HCT116 (cell line): Measurements from ENCODE around the gene HRH2. TPM values are rescaled to one million over a fixed set of nuclear protein-coding genes. Genes with fewer than 3 reads are reported as not detected.

Experiments used
- ATAC-seq: fragments of 200-7000 bp; cut with Tn5 transposase; 2 replicates; pipeline ENCODE4 v1.9.1; 2020; ENCODE audit warnings: mild to moderate bottlenecking, moderate library complexity
- BruUV-seq: library from RNA; stranded (reverse); fragments of 400-500 nt; replicated peaks from 2 replicates; lab custom pipeline; 2021; lab: Mats Ljungman, UMichigan
- CTCF ChIA-PET: fragments of 300-600 bp; sonication (Branson Sonifier 250); formaldehyde crosslinking; loops from one replicate; lab custom pipeline; 2021; ENCODE audit warnings: antibody characterized with exemption; lab: Charles Lee
- POLR2A ChIA-PET: fragments of 300-600, 350-600 bp; sonication (Branson Sonifier 250); formaldehyde crosslinking; loops from one replicate; lab custom pipeline; 2021; ENCODE audit warnings: antibody characterized with exemption; lab: Charles Lee
- RAD21 ChIA-PET, 2 experiments: fragments of 300-600 bp; sonication (Branson Sonifier 250); formaldehyde crosslinking; loops; one replicate each; lab custom pipeline; 2023; ENCODE audit warnings: low total read pairs in 2 of 2; ENCODE audit not compliant: uncharacterized antibody in 2 of 2, unreplicated experiment in 2 of 2, low non-redundant PET in 1 of 2; lab: Charles Lee
- DNase-seq: peaks from one replicate; pipeline ENCODE4 v3.0.0-alpha.2; 2010; ENCODE audit warnings: low read depth, low spot score
- H2AFZ ChIP-seq: fragments of 200-600 bp; shearing (Covaris generic), sonication (generic); 2 replicates; pipeline ENCODE4 v1.6.1; 2017; ENCODE audit warnings: low read depth, mixed run types, mixed read lengths, antibody characterized with exemption, low read length; ENCODE audit not compliant: poor library complexity, severe bottlenecking
- H3K27ac ChIP-seq: 2 replicates; pipeline ENCODE4 v1.5.1; 2012; ENCODE audit warnings: low read depth, low read length
- H3K27me3 ChIP-seq: fragments of 200-600 bp; sonication (generic); 2 replicates; pipeline ENCODE4 v1.6.1; 2016; ENCODE audit warnings: mixed run types, low read length, mixed read lengths; ENCODE audit not compliant: insufficient read depth
- H3K36me3 ChIP-seq, 2 experiments: fragments of 200-500 bp in 1 of 2; fragments of 200-600 bp in 1 of 2; sonication (Bioruptor generic) in 1 of 2; sonication (generic) in 1 of 2; 2 replicates each; pipeline versions ENCODE4 v1.5.1 to v1.6.1; 2014 to 2016; ENCODE audit warnings: low read length in 2 of 2, inconsistent platforms in 1 of 2, mixed read lengths in 1 of 2, mixed run types in 1 of 2; ENCODE audit not compliant: insufficient read depth in 2 of 2, control insufficient read depth in 1 of 2
- H3K4me1 ChIP-seq, 2 experiments: fragments of 200-600 bp in 1 of 2; sonication (generic) in 1 of 2; 2 replicates each; pipeline versions ENCODE4 v1.5.1 to v1.6.1; 2012 to 2017; ENCODE audit warnings: low read length in 2 of 2, inconsistent platforms in 1 of 2, mild to moderate bottlenecking in 1 of 2, mixed read lengths in 1 of 2, mixed run types in 1 of 2, moderate library complexity in 1 of 2; ENCODE audit not compliant: insufficient read depth in 2 of 2, control insufficient read depth in 1 of 2
- H3K4me2 ChIP-seq: fragments of 200-600 bp; sonication (generic); 2 replicates; pipeline ENCODE4 v1.6.1; 2017; ENCODE audit warnings: mixed run types, low read length, mixed read lengths
- H3K4me3 ChIP-seq, 2 experiments: fragments of 200-600 bp in 1 of 2; sonication (generic) in 1 of 2; replicated peaks in 1 of 2; 2 replicates each; pipeline ENCODE4 v1.5.1; 2011 to 2016; ENCODE audit warnings: low read length in 2 of 2, control low read depth in 1 of 2, low read depth in 1 of 2, mild to moderate bottlenecking in 1 of 2, mixed read lengths in 1 of 2, mixed run types in 1 of 2
- H3K79me2 ChIP-seq: fragments of 200-600 bp; sonication (generic); 2 replicates; pipeline ENCODE4 v1.6.1; 2017; ENCODE audit warnings: mild to moderate bottlenecking, mixed run types, low read length, moderate library complexity, mixed read lengths; ENCODE audit not compliant: insufficient read depth
- H3K9ac ChIP-seq: fragments of 200-600 bp; sonication (generic); 2 replicates; pipeline ENCODE4 v1.6.1; 2016; ENCODE audit warnings: low read length, mixed read lengths
- H3K9me2 ChIP-seq: fragments of 200-600 bp; sonication (generic), shearing (Covaris generic); 2 replicates; pipeline ENCODE4 v1.6.1; 2017; ENCODE audit warnings: mixed run types, mild to moderate bottlenecking, moderate library complexity; ENCODE audit not compliant: insufficient read depth
- H3K9me3 ChIP-seq, 2 experiments: fragments of 200-500 bp in 1 of 2; fragments of 200-600 bp in 1 of 2; sonication (Bioruptor generic) in 1 of 2; sonication (generic) in 1 of 2; 2 replicates each; pipeline ENCODE4 v1.6.1; 2014 to 2017; ENCODE audit warnings: low read length in 2 of 2, mixed read lengths in 2 of 2, inconsistent platforms in 1 of 2, low read depth in 1 of 2, mild to moderate bottlenecking in 1 of 2, mixed run types in 1 of 2, moderate library complexity in 1 of 2; ENCODE audit not compliant: control insufficient read depth in 1 of 2, insufficient read depth in 1 of 2
- H4K20me1 ChIP-seq: fragments of 200-600 bp; sonication (generic), shearing (Covaris generic); 2 replicates; pipeline ENCODE4 v1.6.1; 2017; ENCODE audit warnings: mixed run types, mild to moderate bottlenecking, moderate library complexity; ENCODE audit not compliant: insufficient read depth
- CBX3 ChIP-seq: IDR thresholded peaks from 2 replicates; pipeline ENCODE4 v1.6.1; 2012; ENCODE audit warnings: low read depth
- EGR1 ChIP-seq: IDR thresholded peaks from 2 replicates; pipeline ENCODE4 v1.6.1; 2012; ENCODE audit warnings: low read depth
- ELF1 ChIP-seq: IDR thresholded peaks from 2 replicates; pipeline ENCODE4 v1.6.1; 2012; ENCODE audit warnings: low read depth, borderline replicate concordance
- EZH2 ChIP-seq: fragments of 200-600 bp; sonication (generic); IDR thresholded peaks from 2 replicates; pipeline ENCODE4 v1.6.1; 2017; ENCODE audit warnings: antibody characterized with exemption, mixed run types
- FOSL1 ChIP-seq: IDR thresholded peaks from 2 replicates; pipeline ENCODE4 v1.6.1; 2012; ENCODE audit warnings: low read depth
- JUND ChIP-seq: IDR thresholded peaks from 2 replicates; pipeline ENCODE4 v1.6.1; 2012
- POLR2A ChIP-seq: IDR thresholded peaks from 2 replicates; pipeline ENCODE4 v1.7.0; 2011; ENCODE audit warnings: borderline replicate concordance; ENCODE audit not compliant: insufficient read depth, insufficient read length; ENCODE audit errors: extremely low read depth
- POLR2AphosphoS5 ChIP-seq: IDR thresholded peaks from 2 replicates; pipeline ENCODE4 v1.6.1; 2011; ENCODE audit warnings: mild to moderate bottlenecking, low read depth, low read length, moderate library complexity
- SIN3A ChIP-seq: IDR thresholded peaks from 2 replicates; pipeline ENCODE4 v1.6.1; 2012; ENCODE audit warnings: low read depth
- SP1 ChIP-seq: IDR thresholded peaks from 2 replicates; pipeline ENCODE4 v1.6.1; 2012; ENCODE audit warnings: low read depth
- SRF ChIP-seq: IDR thresholded peaks from 2 replicates; pipeline ENCODE4 v1.6.1; 2012; ENCODE audit warnings: low read depth
- ZFX ChIP-seq: fragments of 450-650 bp; IDR thresholded peaks from 2 replicates; pipeline ENCODE4 v1.6.1; 2017
- ZNF274 ChIP-seq: fragments of 200-500 bp; sonication (Bioruptor generic); IDR thresholded peaks from 2 replicates; pipeline ENCODE4 v1.6.1; 2014; ENCODE audit warnings: mild to moderate bottlenecking, low read depth, low read length, inconsistent platforms
- intact Hi-C: fragments of 100-400 bp; cut with micrococcal nuclease; formaldehyde crosslinking; loops from 2 replicates; pipeline ENCODE4 v1.10.0; 2022
- total RNA-seq: library from RNA; stranded (reverse); gene quantifications from one replicate; pipeline ENCODE4 v1.2.1, GENCODE V29; 2021; ENCODE audit not compliant: unreplicated experiment
- TF ChIP-seq, protein P1 (sequence below), 3 experiments: fragments of 200-600 bp in 1 of 3; sonication (generic) in 1 of 3; IDR thresholded peaks in 2 of 3; conservative IDR thresholded peaks in 1 of 3; 2 replicates each; pipeline ENCODE4 v1.5.1; 2012 to 2017; ENCODE audit warnings: low read depth in 2 of 3, low read length in 2 of 3, antibody characterized with exemption in 1 of 3, borderline replicate concordance in 1 of 3, control low read depth in 1 of 3, mild to moderate bottlenecking in 1 of 3, mixed read lengths in 1 of 3, mixed run types in 1 of 3, moderate library complexity in 1 of 3; ENCODE audit not compliant: insufficient read depth in 1 of 3
- TF ChIP-seq, protein P2 (sequence below): IDR thresholded peaks from 2 replicates; pipeline ENCODE4 v1.6.1; 2012
- TF ChIP-seq, protein P3 (sequence below): IDR thresholded peaks from 2 replicates; pipeline ENCODE4 v1.6.1; 2012; ENCODE audit warnings: low read depth
- TF ChIP-seq, protein P4 (sequence below): IDR thresholded peaks from 2 replicates; pipeline ENCODE4 v1.6.1; 2012
- TF ChIP-seq, protein P5 (sequence below): IDR thresholded peaks from 2 replicates; pipeline ENCODE4 v1.6.1; 2011; ENCODE audit warnings: mild to moderate bottlenecking, low read length, moderate library complexity; ENCODE audit not compliant: insufficient replicate concordance; ENCODE audit errors: extremely low read depth

Gene HRH2
- total RNA-seq, 1 experiment from 2014 or later = 0.12 TPM

DNA sequence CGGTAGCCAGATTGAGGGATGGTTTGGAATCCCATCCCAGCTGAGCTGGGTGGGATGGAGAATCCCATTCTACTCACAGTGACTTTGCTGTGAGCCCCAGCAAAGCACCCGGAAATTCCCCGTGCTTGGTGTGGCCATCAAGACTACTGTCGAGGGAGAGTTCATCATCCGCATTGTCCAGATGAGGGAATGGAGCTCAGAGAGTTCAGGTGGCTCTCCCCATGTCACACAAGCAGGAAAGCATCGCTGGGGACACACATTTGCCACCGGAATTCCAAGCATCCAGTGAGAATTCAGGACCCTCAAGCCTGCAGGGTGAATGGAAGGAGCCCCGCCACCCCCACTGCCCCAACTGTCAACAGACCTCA, 54.4 kb downstream of the HRH2 start:
- ATAC-seq (no peak), DNase-seq (no peak)
- no peaks in the 10 kb centered on the region for H3K36me3 ChIP-seq
- H2AFZ ChIP-seq = no peak overlapping the region
- 0 out of 2 replicates have a peak, but pooled peaks cover 3% of the 10 kb centered on the region for H3K27me3 ChIP-seq
- POLR2A ChIA-PET = no interaction called here
- TF ChIP-seq CBX3 (no peak), ELF1 (no peak), SIN3A (no peak), SRF (no peak), POLR2AphosphoS5 (no peak), POLR2A (no peak), EZH2 (no peak), ZNF274 (no peak), FOSL1 (no peak), JUND (no peak), EGR1 (no peak), SP1 (no peak), ZFX (no peak)
- TF ChIP-seq, protein P1, sequence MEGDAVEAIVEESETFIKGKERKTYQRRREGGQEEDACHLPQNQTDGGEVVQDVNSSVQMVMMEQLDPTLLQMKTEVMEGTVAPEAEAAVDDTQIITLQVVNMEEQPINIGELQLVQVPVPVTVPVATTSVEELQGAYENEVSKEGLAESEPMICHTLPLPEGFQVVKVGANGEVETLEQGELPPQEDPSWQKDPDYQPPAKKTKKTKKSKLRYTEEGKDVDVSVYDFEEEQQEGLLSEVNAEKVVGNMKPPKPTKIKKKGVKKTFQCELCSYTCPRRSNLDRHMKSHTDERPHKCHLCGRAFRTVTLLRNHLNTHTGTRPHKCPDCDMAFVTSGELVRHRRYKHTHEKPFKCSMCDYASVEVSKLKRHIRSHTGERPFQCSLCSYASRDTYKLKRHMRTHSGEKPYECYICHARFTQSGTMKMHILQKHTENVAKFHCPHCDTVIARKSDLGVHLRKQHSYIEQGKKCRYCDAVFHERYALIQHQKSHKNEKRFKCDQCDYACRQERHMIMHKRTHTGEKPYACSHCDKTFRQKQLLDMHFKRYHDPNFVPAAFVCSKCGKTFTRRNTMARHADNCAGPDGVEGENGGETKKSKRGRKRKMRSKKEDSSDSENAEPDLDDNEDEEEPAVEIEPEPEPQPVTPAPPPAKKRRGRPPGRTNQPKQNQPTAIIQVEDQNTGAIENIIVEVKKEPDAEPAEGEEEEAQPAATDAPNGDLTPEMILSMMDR (IDR thresholded peaks at IDR 0.05 in 2 of 3, conservative IDR thresholded peaks at IDR 0.05 in 1 of 3; ENCODE audit: borderline replicate concordance in 1 of 3, insufficient read depth in 1 of 3, low read depth in 2 of 3, low read length in 2 of 3) = no peak
- TF ChIP-seq, protein P2, sequence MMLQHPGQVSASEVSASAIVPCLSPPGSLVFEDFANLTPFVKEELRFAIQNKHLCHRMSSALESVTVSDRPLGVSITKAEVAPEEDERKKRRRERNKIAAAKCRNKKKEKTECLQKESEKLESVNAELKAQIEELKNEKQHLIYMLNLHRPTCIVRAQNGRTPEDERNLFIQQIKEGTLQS = no peak
- TF ChIP-seq, protein P3, sequence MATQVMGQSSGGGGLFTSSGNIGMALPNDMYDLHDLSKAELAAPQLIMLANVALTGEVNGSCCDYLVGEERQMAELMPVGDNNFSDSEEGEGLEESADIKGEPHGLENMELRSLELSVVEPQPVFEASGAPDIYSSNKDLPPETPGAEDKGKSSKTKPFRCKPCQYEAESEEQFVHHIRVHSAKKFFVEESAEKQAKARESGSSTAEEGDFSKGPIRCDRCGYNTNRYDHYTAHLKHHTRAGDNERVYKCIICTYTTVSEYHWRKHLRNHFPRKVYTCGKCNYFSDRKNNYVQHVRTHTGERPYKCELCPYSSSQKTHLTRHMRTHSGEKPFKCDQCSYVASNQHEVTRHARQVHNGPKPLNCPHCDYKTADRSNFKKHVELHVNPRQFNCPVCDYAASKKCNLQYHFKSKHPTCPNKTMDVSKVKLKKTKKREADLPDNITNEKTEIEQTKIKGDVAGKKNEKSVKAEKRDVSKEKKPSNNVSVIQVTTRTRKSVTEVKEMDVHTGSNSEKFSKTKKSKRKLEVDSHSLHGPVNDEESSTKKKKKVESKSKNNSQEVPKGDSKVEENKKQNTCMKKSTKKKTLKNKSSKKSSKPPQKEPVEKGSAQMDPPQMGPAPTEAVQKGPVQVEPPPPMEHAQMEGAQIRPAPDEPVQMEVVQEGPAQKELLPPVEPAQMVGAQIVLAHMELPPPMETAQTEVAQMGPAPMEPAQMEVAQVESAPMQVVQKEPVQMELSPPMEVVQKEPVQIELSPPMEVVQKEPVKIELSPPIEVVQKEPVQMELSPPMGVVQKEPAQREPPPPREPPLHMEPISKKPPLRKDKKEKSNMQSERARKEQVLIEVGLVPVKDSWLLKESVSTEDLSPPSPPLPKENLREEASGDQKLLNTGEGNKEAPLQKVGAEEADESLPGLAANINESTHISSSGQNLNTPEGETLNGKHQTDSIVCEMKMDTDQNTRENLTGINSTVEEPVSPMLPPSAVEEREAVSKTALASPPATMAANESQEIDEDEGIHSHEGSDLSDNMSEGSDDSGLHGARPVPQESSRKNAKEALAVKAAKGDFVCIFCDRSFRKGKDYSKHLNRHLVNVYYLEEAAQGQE = no peak
- TF ChIP-seq, protein P4, sequence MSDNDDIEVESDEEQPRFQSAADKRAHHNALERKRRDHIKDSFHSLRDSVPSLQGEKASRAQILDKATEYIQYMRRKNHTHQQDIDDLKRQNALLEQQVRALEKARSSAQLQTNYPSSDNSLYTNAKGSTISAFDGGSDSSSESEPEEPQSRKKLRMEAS = no peak
- TF ChIP-seq, protein P5, sequence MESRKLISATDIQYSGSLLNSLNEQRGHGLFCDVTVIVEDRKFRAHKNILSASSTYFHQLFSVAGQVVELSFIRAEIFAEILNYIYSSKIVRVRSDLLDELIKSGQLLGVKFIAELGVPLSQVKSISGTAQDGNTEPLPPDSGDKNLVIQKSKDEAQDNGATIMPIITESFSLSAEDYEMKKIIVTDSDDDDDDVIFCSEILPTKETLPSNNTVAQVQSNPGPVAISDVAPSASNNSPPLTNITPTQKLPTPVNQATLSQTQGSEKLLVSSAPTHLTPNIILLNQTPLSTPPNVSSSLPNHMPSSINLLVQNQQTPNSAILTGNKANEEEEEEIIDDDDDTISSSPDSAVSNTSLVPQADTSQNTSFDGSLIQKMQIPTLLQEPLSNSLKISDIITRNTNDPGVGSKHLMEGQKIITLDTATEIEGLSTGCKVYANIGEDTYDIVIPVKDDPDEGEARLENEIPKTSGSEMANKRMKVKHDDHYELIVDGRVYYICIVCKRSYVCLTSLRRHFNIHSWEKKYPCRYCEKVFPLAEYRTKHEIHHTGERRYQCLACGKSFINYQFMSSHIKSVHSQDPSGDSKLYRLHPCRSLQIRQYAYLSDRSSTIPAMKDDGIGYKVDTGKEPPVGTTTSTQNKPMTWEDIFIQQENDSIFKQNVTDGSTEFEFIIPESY = no peak
- no peak overlapping the region for H3K27ac ChIP-seq
- no peak overlapping the region for H3K4me3 ChIP-seq
- H3K9ac ChIP-seq = no peak overlapping the region
- H3K9me2 ChIP-seq = no peaks in the 10 kb centered on the region
- H3K4me2 ChIP-seq = no peak overlapping the region
- H3K4me1 ChIP-seq = no peaks in the 10 kb centered on the region
- peaks cover 0 to 7% of the 10 kb centered on the region in 2 experiments; a peak in 2 of 4 replicates for H3K9me3 ChIP-seq
- RAD21 ChIA-PET = no interaction called here
- CTCF ChIA-PET = interaction anchor here (2.6 kb wide), 1 partner anchor 11 kb away, joined by 7 read pairs; no protein-coding TSS in a partner anchor
- intact Hi-C loops = no loop called here
- H4K20me1 ChIP-seq = no peaks in the 10 kb centered on the region
- no TSS peak for BruUV-seq
- H3K79me2 ChIP-seq = no peaks in the 10 kb centered on the region
